Aorta (tissue), 5 donors: Measurements from ENCODE around the gene FBXL3. TPM values are rescaled to one million over a fixed set of nuclear protein-coding genes. Genes with fewer than 3 reads are reported as not detected.
"Not testable (repeated sequence)": the region's sequence is repeated elsewhere in the genome, so short reads cannot be mapped to it uniquely, and the experiment has no call there.

Source experiments
- ATAC-seq: fragments of 200-7000 bp; cut with Tn5 transposase; one replicate; pipeline ENCODE4 v1.9.1; 2022; ENCODE audit warnings: moderate library complexity; ENCODE audit not compliant: low FRiP score
- DNase-seq, 2 donors: peaks; one replicate each; pipeline ENCODE4 v3.0.0-alpha.2; 2020
- H3K27ac ChIP-seq, 2 donors: one replicate each; pipeline ENCODE4 v1.5.1; 2013; ENCODE audit warnings: low read length in 2 of 2, mild to moderate bottlenecking in 2 of 2, moderate library complexity in 2 of 2, control low read depth in 1 of 2, inconsistent platforms in 1 of 2, low read depth in 1 of 2
- H3K27me3 ChIP-seq, 2 donors: one replicate each; pipeline ENCODE4 v1.6.1; 2013; ENCODE audit warnings: control low read depth in 1 of 2, low read length in 1 of 2, mild to moderate bottlenecking in 1 of 2, moderate library complexity in 1 of 2; ENCODE audit not compliant: insufficient read depth in 2 of 2, control insufficient read depth in 1 of 2
- H3K36me3 ChIP-seq, 2 donors: one replicate each; pipeline ENCODE4 v1.6.1; 2013; ENCODE audit warnings: control low read depth in 1 of 2, low read length in 1 of 2, mild to moderate bottlenecking in 1 of 2; ENCODE audit not compliant: insufficient read depth in 2 of 2, control insufficient read depth in 1 of 2
- H3K4me1 ChIP-seq, 2 donors: one replicate each; pipeline ENCODE4 v1.6.1; 2013; ENCODE audit warnings: low read length in 2 of 2, control low read depth in 1 of 2, mild to moderate bottlenecking in 1 of 2, moderate library complexity in 1 of 2; ENCODE audit not compliant: insufficient read depth in 2 of 2, control insufficient read depth in 1 of 2
- H3K4me3 ChIP-seq, 2 donors: one replicate each; pipeline ENCODE4 v1.5.1; 2013; ENCODE audit warnings: low read length in 2 of 2, control low read depth in 1 of 2, mild to moderate bottlenecking in 1 of 2
- H3K9me3 ChIP-seq: one replicate; pipeline ENCODE4 v1.6.1; 2013; ENCODE audit warnings: mild to moderate bottlenecking, low read length; ENCODE audit not compliant: control insufficient read depth
- WGBS, 2 donors: extraction: QIAGEN DNeasy Blood & Tissue Kit; methylation state at CpG; one replicate each; pipeline ENCODE4 v1.1.7; 2013; 5-methylcytosine and 5-hydroxymethylcytosine counted together
- intact Hi-C, 2 donors: fragments of 100-400 bp; cut with DNase I; formaldehyde crosslinking; loops; one replicate each; pipeline versions ENCODE4 v1.14.2 to v1.15.0; 2022
- polyA plus RNA-seq, 2 donors: library from polyadenylated mRNA; stranded (reverse); fragments of 200-250 nt; gene quantifications; one replicate each; pipeline ENCODE4 v1.2.3, GENCODE V29; 2013
- total RNA-seq, 2 donors: library from RNA; stranded (reverse); fragmentation: NEBNext Ultra II Directional; extraction: Animal tissue kit (Norgen Biotek cat#: 25700); gene quantifications; one replicate each; pipeline ENCODE4 v1.2.1, GENCODE V29; 2021
- donor health status: healthy with polysubstance abuse.
- donor health status: Bipolar disorder and iron deficiency.
- donor health status: DM: no; HTN: no; CAD: no.
- donor health status: DM: no; HTN: no; CAD: no.
- donor health status: DM: yes; HTN: yes; CAD: no.

Gene FBXL3
- total and polyA plus RNA-seq, 4 donors: 38.7 to 73.9 (median 60.2) TPM

DNA sequence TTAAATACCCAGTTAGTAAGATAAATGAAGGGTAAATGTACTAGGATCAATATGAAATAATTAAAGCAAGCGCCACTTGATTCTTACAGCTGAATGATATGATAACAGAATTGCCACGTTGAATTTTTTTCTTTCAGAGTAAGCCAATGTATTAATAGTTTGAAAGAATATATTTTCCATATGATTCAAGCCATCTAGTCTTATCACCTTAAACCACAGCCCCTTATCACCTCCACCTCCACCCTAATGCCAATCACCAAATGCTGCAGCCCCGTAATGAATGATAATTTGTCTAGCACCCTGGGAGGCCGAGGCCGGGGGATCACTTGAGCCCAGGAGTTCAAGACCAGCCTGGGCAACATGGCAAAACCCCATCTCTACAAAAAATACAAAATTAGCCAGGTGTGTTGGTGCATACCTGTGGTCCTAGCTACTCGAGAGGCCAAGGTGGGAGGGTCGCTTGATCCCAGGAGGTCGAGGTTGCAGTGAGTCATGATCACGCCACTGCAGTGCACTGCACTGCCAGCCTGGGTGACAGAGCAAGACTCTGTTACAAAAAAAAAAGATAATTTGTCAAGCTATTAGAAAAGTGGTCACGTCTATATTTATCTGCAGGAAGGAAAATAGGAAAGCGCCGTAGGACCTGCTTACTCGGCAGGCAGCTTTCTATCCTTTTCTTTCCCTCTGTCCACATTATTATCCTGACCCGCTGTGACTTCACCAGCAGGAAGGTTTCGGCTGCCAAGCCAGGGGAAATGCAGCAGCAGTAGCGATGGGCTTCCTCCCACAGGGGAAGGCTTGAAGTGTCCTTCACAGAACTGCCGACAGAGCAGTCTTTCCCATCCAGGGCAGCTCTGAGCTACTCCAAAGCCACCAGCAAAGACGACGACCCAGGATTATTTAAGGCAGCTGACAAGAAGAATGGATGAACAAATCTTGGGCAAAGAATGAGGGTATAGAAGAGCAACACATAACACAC lies 54.8 kb downstream of the FBXL3 start:
- WGBS, 2 donors: 51 to 60% methylated on average over 19 of the region's 19 CpGs
- intact Hi-C loops: no loop called here
- DNase-seq (no peak), ATAC-seq (no peak)
- no peak overlapping the region for H3K27ac ChIP-seq
- H3K36me3 ChIP-seq: no peaks in the 10 kb centered on the region
- H3K27me3 ChIP-seq: no peaks in the 10 kb centered on the region
- H3K4me1 ChIP-seq: no peaks in the 10 kb centered on the region
- no peaks in the 10 kb centered on the region for H3K9me3 ChIP-seq
- H3K4me3 ChIP-seq: no peak overlapping the region

DNA sequence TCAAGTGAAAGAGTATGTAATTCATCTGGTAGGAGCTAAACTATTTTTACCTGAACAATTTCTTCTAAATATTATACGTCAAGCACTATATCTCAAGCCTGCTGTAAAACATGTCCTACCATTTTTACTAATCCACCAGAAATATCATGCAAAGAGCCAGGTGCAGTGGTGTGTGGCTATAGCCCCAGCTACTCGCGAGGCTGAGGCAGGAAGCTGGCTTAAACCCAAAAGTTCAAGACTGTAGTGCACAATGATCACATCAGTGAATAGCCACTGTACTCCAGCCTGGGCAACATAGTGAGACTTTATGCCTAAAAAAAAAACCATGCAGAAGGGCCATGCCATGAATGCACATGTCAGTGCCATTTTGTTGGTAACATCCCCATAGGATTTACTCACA lies 55.7 kb downstream of the FBXL3 start:
- no peaks in the 10 kb centered on the region for H3K36me3 ChIP-seq
- intact Hi-C loops: no loop called here
- no peak overlapping the region for H3K4me3 ChIP-seq
- H3K4me1 ChIP-seq: no peaks in the 10 kb centered on the region
- WGBS, 2 donors: 66 to 67% methylated on average over 3 of the region's 3 CpGs
- no peaks in the 10 kb centered on the region for H3K27me3 ChIP-seq
- DNase-seq (no peak), ATAC-seq (no peak)
- H3K27ac ChIP-seq: no peak overlapping the region
- H3K9me3 ChIP-seq: no peaks in the 10 kb centered on the region

DNA sequence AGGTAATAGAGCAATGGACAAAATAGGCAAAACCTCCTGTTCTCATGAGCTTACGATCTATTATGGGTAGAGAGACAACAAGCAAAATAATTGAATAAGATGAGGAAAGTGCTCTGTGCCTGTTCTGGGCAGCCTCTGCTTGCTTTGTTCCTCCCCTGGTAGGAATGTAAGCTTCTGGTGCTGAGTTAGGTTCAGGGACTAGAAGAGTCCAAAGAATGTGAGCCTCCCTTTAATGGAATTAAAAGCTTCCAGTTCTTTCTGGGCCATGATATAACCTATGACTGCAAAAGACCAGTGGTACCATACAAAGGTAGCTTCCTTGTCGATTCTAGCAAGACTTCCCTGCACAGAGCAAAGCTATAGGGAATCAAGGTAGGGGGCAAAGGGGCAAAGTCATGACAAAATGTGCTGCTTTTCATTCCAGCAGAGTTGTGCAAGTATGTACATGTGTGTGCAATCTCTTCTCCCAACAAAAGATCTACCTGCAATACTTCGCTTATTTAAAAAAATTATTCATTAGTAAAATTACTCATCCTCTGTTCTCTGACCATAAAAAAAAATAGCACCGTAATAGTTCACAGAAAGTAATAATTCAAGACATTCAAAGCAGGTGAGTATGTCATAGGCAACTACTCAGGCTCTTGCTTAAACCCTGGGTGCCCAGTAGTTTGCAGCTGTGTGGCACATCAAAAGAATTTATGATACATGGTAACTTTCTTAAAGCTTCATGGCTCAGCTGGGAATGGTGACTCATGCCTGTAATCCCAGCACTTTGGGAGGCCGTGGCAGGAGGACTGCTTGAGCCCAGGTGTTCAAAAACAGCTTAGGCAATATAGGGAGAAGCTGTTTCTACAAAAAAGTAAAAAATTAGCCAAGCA lies 57.2 kb downstream of the FBXL3 start:
- DNase-seq: no peak
- Histone ChIP-seq H3K36me3 (no peaks in the 10 kb centered on the region), H3K4me3 (no peak overlapping the region), H3K9me3 (no peaks in the 10 kb centered on the region), H3K27ac (no peak overlapping the region), H3K27me3 (no peaks in the 10 kb centered on the region), H3K4me1 (no peaks in the 10 kb centered on the region)
- intact Hi-C loops: no loop called here
- WGBS, 2 donors: 94 to 95% methylated on average over 5 of the region's 5 CpGs
- no peak for ATAC-seq

DNA sequence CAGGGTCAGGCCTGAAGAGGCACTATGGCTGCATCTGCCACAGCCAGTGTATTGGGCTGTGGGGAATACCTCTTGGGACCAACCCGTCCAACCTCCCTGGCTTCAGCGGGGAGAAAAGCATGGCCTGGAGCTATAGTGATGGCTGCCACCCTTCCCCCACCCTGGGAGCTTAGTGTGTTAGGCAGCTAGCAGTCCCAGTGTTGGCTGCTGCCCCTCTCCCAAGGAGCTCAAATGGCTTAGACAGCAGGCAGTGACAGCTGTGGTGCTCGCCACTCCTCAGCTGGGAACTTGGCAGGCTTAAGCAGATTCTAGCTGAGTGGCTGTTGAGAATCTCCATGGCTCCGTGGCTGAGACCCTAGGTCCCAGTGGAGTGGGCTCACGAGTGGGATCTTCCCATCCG lies 58.9 kb downstream of the FBXL3 start:
- Histone ChIP-seq H3K27ac (no peak overlapping the region), H3K27me3 (no peaks in the 10 kb centered on the region), H3K9me3 (no peaks in the 10 kb centered on the region), H3K4me1 (no peaks in the 10 kb centered on the region), H3K36me3 (no peaks in the 10 kb centered on the region), H3K4me3 (no peak overlapping the region)
- WGBS, 2 donors: 87 to 88% methylated on average over 6 of the region's 6 CpGs
- intact Hi-C loops: no loop called here
- no peak for ATAC-seq
- DNase-seq: no peak

DNA sequence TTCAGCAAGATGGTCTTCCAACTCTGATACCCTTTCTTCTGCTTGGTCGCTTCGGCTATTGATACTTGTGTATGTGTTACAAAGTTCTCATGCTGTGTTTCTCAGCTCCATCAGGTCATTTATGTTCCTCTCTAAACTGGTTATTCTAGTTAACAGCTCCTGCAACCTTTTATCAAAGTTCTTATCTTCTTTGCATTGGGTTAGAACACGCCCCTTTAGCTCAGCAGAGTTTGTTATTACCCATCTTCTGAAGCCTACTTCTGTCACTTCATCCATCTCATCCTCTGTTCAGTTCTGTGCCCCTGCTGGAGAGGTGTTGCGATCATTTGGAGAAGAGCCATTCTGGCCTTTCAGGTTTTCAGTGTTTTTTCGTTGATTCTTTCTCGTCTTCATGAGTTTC lies 59.9 kb downstream of the FBXL3 start:
- H3K4me3 ChIP-seq: no peak overlapping the region
- DNase-seq (no peak), ATAC-seq (no peak)
- no peaks in the 10 kb centered on the region for H3K27me3 ChIP-seq
- intact Hi-C loops: no loop called here
- H3K27ac ChIP-seq: no peak overlapping the region
- WGBS, 2 donors: 95 to 98% methylated on average over 6 of the region's 6 CpGs
- no peaks in the 10 kb centered on the region for H3K36me3 ChIP-seq
- H3K4me1 ChIP-seq: no peaks in the 10 kb centered on the region
- H3K9me3 ChIP-seq: no peaks in the 10 kb centered on the region

DNA sequence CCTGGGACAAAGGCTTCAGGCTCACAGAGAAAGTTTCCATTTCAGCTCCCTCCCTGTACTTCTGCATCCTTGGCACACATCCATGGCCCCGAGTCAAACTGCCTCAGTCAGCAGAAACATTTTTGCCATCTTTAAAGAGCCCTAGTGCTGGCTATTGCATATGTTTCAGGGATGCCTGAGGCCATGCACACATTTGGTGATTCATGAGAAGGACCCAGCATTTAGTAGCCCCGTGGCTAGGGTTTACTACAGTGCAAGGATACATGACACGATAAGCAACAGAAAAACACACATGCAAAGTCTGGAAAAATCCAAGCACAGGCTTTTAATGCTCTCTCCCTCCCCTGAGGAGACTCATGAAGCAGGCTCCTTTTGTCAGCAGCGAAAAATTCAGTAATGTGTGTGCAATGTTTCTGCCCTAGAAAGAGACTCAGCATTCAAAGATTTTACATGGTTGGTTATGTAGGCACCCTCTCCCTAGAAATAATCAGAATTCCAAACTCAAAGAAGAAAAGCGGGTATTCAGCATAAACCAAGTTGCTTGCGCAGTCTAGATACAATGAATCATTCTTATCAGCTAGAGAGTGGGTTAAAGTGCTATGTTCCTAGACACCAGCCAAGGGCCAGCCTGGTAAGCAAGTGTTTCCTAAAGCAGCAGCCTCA lies 61.1 kb downstream of the FBXL3 start:
- peaks cover 2% of the 10 kb centered on the region for H3K9me3 ChIP-seq
- 14 to 32% methylated on average over 6 of the region's 6 CpGs for WGBS, 2 donors
- ATAC-seq (peak; percentile 70), DNase-seq (peak; percentile 80 to 85)
- H3K27ac ChIP-seq: peak overlapping the region in 1 of 2 donors; percentile 11
- intact Hi-C loops: no loop called here
- H3K36me3 ChIP-seq: no peaks in the 10 kb centered on the region
- H3K27me3 ChIP-seq: no peaks in the 10 kb centered on the region
- H3K4me3 ChIP-seq: no peak overlapping the region
- H3K4me1 ChIP-seq: no peaks in the 10 kb centered on the region

DNA sequence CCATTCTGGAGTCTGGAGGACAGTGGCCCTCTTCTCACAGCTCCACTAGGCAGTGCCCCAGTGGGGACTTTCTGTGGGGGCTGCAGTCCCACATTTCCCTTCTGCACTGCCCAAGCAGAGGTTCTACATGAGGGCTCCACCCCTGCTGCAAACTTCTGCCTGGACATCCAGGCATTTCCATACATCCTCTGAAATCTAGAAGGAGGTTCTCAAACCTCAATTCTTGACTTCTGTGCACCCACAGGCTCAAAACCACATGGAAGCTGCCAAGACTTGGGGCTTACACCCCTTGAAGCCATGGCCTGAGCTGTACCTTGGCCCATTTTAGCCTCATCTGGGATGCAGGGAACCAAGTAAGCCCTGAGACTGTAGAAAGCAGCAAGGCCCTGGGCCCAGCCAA lies 67.2 kb downstream of the FBXL3 start:
- not testable (repeated sequence) for ATAC-seq

DNA sequence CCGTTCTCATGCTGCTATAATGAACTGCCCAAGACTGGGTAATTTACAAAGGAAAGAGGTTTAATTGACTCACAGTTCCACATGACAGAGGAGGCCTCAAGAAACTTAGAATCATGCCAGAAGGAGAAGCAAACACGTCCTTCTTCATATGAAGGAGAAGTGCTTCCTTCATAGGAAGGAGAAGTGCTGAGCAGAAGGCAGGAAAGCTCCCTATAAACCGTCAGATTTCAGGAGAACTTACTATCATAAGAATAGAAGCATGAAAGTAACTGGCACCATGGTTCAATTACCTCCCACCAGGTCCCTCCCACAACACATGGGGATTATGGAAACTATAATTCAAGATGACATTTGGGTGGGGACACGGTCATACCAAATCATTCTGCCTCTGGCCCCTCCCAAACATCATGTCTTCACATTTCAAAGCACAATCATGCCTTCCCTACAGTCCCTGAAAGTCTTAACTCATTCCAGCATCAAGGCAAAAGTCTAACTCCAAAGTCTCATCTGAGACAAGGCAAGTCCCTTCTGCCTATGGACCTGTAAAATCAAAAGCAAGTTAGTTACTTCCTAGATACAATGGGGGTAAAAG lies 68.0 kb downstream of the FBXL3 start:
- no peaks in the 10 kb centered on the region for H3K36me3 ChIP-seq
- H3K27ac ChIP-seq: no peak overlapping the region
- no peaks in the 10 kb centered on the region for H3K4me1 ChIP-seq
- 83 to 86% methylated on average over 4 of the region's 4 CpGs for WGBS, 2 donors
- H3K27me3 ChIP-seq: no peaks in the 10 kb centered on the region
- DNase-seq: no peak
- H3K4me3 ChIP-seq: no peak overlapping the region
- intact Hi-C loops: no loop called here
- peaks cover 4% of the 10 kb centered on the region for H3K9me3 ChIP-seq
- no peak for ATAC-seq

More for the DNA sequence above, 67.2 kb downstream of the FBXL3 start:
- H3K27me3 ChIP-seq, H3K36me3 ChIP-seq, intact Hi-C loops, H3K4me3 ChIP-seq, DNase-seq, H3K4me1 ChIP-seq, H3K9me3 ChIP-seq, H3K27ac ChIP-seq: not testable (repeated sequence)
